ENCODE data around the gene RASGRF1.
"Not testable (repeated sequence)": the region's sequence is repeated elsewhere in the genome, so short reads cannot be mapped to it uniquely, and the experiment has no call there.

RASGRF1 gene

DNA sequence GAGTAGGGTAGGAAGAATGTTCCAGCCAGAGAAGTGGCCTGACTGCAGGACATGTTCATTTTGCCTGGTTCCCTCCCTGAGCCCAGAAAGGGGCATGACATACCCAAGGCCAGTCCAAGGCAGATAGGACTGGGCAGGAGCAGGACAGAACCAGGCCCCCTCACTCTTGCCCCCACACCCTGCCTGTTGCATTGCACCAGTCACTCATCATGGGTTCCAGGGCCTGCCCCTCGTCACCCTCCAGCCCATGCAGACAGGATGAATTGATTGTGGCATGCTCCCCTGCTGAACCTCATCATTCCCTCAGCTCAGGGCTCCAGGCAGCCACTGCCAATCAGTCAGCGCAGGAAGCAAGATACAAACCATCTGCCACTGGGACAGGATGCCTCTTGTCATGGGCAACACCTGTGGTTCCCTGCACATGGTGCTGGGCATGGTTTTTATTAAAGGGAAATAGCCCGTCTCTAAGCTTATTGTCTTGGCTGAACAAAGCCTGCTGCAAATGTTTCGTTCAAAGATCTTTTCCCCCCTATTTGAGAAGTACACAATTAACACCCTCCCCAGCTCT lies 48.9 kb downstream of the RASGRF1 start:
- DNase-seq (ENCODE audit: low spot score) = no peak
- no peak for FAIRE-seq

DNA sequence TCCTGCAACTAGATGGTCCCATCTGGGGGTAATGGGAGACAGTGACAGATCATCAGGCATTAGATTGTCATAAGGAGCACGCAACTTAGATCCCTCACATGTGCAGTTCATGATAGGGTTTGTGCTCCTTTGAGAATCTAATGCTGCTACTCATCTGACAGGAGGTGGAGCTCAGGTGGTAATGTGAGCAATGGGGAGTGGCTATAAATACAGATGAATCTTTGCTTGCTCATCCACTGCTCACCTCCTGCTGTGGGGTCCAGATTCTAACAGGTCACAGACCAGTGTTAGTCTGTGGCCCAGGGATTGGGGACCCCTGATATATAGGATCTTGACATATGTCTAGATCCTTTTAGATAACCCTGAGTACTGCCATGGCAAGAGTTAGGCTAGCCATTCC lies 52.7 kb downstream of the RASGRF1 start:
- DNase-seq (ENCODE audit: low spot score) (no peak), FAIRE-seq (peak; percentile 13)

DNA sequence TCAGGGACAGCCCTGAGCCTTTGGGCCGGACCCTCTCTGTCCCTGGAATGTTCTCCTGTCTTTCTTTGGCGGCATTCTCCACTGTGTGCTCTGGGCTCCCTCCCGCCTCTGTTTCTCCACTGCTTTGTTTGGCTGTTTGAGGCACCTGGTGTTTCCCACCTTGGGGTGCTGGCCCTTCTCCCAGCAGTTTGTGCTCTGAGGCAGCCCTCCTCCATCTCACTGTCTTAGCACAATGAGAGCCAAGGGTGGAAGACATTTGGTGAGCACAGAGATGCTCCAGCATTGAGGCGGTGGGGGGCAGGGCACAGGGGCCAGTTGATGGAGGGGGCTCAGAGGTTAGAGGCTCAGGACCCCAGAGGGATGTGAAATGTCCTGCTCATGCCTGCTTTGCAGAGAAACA lies 54.3 kb downstream of the RASGRF1 start:
- DNase-seq (ENCODE audit: low spot score) (no peak), FAIRE-seq (no peak)

DNA sequence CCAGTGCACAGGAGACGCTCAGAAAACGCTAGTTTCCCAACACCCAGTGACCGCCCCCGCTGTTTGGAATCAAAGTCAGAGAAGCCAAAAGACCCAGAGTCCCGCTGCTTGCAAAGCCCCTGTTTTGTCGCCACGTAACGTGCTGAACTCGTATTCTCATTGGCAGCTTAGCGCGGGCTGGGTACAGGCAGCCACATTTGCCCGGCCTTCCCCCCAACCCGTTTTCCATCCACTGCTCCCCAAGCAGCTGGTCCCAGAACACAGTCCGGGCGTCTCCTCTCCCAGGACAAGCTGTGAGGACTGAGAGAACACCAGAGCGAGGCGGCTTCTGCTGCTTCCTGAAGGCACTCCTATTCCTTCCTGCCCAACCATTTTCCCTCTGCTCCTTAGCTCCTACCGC lies 54.8 kb downstream of the RASGRF1 start:
- FAIRE-seq = no peak

DNA sequence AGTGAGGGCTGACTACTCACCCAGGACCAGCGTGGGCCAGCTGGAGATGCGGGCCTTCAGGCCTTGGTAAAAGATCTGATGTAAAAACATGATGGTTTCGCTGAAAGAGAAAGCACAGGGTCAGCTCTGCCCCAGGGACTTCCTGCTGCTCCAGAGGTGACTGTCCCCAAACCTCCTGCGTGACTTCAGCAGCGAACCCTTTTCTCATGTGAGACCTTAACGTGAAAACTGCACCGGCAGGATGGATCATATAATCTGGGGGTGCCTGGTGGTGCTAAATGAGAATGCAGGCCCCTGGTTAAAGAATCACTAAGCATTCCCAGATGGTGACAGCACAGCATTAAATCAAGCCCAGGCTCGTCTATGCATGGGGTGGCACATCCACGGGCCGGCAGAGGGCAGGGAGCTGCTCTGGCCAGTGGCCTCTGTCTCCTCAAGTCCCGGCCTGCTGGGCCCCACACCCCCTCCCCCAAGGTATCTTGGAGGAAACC lies 55.4 kb downstream of the RASGRF1 start:
- FAIRE-seq (no peak), DNase-seq (ENCODE audit: low spot score) (no peak)

More for the DNA sequence above, 54.8 kb downstream of the RASGRF1 start:
- no peak for DNase-seq (ENCODE audit: low spot score)

DNA sequence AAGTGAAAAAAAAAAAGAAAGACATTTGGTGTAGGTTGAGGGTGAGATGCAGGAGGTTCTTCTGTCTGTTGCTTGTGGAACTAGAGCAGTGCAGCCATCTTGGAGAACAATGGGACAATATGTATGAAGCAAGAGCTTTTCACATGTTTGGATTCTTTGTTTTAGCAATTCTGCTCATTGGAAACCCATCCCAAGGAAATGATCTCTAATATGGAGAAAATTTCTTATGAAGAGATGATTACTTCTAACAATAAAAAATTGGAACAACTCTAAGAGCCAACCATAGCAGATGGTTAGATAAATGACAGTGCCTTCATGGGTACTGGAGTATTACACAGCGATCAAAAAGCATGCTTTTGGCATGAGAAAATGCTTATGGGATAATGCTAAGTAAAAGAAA lies 56.3 kb downstream of the RASGRF1 start:
- DNase-seq (ENCODE audit: low spot score) (no peak), FAIRE-seq (no peak)

DNA sequence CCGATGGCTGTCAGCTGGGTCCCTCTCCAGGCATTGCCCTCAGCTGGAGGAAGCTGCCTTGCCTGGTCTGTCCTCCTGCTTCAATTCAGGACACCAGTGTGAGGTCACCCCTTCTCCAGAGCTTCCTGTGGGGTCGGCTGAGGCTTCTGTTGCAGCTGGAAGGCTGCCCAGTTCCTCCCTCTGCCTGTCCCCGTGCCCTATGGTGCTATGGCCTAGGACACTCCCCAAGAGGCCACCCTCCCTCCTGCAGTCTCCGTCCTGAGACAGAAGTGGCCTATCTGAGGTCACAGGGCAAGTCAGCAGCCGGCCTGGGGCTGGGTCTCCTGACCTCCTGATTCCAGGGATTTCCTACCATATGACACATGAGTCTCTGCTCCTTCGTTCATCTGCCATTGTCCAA lies 57.9 kb downstream of the RASGRF1 start:
- DNase-seq (ENCODE audit: low spot score) (no peak), FAIRE-seq (no peak)

DNA sequence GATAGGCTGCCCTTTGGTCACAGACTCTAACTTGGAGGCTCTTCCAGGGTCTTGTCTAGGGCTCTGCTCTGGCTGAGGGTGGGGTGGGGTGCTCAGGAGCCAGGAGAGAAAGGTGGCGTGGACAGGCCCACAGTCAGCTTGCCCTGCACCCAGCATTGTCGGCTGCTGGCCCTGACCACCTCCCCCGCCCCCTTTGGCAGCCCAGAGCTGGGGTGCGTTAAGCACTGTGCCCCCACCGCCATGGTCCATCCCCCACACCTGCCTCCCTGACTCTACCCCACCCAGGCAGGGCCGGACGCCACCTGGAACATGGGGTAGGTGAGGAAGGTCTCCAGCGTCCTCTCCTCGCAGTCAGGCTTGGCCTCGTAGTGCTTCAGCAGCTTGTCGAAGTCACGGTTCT lies 58.8 kb downstream of the RASGRF1 start:
- FAIRE-seq (peak; percentile 17), DNase-seq (ENCODE audit: low spot score) (no peak)

DNA sequence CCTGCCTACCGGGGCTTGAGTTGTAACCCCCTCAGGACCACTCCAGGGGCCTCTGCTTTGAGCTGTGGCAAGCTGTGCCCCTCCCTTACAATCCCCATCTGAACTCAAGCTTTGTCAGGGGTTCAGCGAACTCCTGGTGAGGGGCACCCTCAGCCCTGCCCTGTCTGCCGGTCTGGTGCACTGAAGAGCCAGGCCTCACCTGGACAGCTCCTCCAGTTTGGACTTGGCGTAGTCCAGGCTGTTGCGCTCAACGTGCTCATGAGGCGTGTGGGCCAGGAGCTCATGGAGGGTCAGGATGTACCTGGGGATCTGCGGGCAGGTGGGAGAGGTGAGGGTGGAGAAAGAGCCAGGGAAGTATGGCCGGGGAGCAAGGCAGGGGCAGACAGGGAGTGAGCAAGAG lies 59.4 kb downstream of the RASGRF1 start:
- DNase-seq (ENCODE audit: low spot score) = no peak
- FAIRE-seq = no peak

DNA sequence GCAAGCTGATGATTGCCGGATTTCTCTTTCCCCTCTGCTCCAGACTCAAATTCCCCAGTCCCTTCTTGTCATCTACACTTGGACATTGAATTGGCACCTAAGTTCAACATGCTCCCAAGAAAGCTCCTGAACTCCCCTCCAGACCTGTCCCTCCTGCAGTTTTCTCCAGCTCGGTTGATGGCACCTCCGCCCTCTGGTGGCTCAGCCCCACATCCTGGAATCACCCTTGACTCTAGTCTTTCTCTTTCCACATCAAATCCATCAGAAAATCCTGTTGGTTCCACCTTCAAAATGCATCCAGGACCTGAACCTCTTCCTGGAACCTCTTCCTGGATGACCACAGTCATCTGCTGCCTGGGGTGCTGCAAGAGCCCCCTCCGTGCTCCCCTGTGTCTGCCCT lies 60.1 kb downstream of the RASGRF1 start:
- FAIRE-seq = no peak
- DNase-seq (ENCODE audit: low spot score) = no peak

DNA sequence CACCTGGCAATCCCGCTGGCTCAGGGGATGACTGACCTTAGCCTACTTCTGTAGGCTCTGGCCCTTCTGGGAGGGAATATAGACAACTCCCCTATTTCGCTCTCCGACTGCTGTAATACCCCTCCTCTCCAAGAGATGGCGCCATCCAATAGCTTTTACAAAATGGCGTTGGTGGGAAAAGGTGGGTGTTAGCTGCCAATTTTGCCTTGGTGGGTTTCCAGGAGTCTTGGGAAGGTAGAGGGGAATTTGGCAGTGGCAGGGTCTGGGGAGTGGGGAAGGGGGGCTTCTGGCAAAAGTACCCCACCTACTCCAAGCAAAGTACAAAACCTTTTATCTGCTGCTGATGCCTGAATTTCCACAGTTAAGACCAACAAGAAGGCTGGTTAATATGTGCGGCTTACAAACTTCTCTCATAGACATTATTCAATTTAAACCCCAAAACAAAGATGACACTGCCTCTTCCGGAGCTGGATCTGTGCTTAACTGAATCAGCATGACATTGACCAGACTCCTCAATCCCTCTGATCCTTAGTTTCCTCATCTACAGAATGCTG lies 62.1 kb downstream of the RASGRF1 start:
- FAIRE-seq = no peak
- DNase-seq (ENCODE audit: low spot score) = peak; percentile 73

DNA sequence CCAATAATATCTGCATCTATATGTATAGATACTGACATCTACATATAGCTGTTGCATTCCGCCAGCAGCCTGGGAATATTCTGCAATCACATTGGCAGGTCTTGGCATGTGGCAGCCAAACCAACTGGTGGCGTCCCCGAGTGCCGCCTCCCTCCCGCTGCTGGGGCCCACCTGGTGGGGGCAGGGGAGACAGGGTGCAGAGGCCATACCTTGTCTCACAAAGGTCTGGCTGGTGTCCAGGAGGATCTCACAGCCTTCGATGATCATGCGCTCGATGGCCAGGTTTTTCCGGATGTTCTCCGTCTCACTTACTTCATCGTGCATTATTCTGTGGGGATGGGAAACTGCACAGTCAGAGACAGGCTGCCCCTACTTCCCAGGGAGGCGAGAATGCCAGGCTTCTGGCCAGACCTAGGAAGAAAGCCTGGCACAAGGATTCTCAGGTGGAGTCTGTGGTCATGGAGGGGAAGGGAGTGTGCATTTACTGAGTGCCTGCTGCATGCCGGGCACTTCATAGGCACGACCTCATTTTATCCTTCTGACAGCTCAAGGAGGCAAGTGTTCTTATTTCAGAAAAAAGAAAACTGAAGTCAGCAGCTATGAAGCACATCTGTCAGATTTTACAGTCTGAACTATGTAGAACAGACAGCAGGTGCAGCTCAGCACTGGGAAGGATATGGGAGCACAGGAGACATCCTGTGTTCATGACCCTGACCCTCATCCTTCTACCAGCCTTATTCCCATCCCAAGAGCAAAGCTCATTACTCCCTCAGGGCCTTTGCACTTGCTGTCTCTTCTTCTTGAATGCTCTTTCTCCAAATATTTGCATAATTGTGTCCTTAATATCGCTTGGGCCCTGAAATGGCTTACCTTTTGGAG lies 62.8 kb downstream of the RASGRF1 start:
- DNase-seq (ENCODE audit: low spot score) (no peak), FAIRE-seq (no peak)

DNA sequence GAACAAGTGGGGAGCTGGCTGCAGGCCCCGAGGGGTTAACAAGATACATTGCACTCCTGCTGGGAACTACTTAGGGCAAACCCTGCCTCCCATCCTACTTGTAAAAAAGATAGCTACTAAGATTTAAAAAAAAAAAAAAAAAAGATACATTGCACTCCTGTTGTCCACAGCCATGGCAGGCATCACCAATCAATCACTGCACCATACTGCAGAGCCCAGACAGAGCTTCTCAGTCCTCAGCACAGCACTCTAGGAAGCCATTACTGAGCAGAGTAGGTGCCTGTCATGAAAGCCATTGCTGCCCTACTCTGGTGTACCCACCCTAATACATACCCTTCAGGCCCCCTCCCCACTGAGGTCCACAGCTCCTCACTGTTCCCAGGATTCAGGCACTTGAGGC lies 64.8 kb downstream of the RASGRF1 start:
- FAIRE-seq = no peak
- DNase-seq (ENCODE audit: low spot score) = no peak

DNA sequence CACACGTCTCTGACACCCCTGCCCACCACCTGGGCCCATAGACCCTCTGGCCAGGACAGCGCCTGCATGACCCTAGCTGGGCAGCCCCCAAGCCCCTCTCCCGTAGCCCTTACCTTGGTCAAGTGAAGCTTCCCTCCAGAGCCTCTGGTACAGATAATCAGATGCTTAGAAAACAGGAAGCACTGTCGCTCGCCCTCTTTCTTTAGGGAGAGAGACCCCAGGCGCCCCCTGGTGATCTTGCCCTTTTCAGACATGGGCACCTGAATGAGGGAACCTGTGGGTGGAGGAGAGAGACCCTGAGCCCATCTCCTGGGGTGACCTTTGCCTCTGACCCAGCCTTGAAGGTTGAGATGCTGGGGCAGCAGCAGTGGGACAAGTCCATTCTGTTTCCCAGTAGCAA lies 65.4 kb downstream of the RASGRF1 start:
- no peak for DNase-seq (ENCODE audit: low spot score)
- FAIRE-seq = no peak

DNA sequence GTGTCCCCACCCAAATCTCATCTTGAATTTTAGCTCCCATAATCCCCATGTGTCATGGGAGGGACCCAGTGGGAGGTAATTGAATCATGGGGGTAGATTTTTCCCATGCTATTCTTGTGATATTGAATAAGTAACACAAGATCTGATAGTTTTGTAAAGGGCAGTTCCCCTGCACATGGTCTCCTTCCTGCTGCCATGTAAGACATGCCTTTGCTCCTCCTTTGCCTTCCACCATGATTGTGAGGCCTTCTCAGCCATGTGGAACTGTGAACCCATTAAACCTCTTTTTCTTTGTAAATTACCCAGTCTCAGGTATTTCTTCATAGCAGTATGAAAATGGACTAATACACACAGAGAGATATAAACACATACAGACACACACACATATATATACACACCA lies 66.1 kb downstream of the RASGRF1 start:
- FAIRE-seq; DNase-seq (ENCODE audit: low spot score): not testable (repeated sequence)

DNA sequence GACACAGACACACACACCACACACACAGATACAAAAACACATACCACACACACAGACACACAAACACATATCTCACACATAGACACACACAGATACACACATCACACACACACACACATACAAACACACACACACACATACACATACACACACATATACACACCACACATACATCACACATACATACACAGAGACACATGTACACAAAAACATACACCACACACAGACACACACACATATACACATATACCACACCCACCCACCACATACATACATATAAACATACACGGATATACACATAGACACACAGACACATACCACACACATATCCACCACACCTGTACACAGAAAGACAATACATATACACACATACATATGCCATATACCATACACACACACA lies 66.7 kb downstream of the RASGRF1 start:
- DNase-seq (ENCODE audit: low spot score) (no peak), FAIRE-seq (peak; percentile 95)

DNA sequence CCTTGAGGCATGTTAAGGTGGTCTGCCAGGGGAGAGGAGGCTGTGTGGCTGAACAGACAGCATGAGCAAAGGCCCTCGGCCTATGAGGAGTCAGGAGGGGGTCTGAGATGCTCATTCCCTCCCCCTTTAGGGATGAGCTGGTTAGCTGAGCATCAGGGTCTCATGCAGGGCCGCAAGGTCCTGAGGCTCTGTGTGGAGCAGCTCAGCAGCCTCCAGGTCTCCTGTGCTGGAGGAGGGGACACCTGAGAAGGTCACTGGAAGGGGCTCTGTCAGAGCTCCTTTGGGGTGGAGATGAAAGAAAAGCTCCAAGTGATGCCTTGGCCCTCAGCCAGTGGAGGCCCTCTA lies 67.1 kb downstream of the RASGRF1 start:
- FAIRE-seq = no peak
- no peak for DNase-seq (ENCODE audit: low spot score)

DNA sequence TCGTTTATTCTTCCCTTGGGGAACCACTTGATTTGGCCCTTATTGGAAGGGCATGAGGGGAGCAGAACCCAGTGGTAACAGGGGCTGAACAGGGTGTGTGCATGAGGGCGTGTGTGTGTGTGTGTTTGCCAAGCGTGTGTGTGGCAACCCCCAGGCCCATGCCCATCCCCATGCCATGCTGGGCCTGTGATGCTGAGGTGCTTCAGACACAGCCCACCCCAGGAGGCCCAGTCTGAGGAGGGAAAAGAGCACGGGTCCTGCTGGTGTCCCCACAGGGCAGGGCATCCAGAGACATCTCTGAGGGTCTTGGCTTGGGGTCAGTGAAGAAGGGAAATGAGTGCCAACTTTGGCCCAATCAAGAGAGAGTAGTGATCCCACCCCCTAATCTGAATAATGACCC lies 71.6 kb downstream of the RASGRF1 start:
- FAIRE-seq = no peak
- no peak for DNase-seq (ENCODE audit: low spot score)

DNA sequence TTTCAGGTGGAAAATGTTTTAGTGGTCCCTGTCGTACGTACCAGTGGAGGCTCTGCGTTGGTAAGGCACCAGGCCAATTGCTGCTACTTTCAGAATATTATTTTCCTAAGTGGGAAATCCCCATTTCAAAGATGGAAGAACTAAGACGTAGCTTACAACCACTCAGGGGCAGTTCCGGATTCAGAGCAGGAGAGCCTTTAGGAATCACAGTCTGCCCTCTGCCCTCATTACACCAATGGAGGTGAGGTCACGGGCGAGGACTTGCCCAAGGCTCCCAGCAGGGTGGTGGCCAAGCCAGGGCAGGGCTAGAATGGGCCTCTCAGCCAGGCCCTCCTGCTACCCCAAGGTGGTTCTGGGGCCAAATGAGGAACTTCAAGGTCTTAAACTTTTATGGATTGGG lies 72.6 kb downstream of the RASGRF1 start:
- FAIRE-seq (no peak), DNase-seq (ENCODE audit: low spot score) (no peak)

DNA sequence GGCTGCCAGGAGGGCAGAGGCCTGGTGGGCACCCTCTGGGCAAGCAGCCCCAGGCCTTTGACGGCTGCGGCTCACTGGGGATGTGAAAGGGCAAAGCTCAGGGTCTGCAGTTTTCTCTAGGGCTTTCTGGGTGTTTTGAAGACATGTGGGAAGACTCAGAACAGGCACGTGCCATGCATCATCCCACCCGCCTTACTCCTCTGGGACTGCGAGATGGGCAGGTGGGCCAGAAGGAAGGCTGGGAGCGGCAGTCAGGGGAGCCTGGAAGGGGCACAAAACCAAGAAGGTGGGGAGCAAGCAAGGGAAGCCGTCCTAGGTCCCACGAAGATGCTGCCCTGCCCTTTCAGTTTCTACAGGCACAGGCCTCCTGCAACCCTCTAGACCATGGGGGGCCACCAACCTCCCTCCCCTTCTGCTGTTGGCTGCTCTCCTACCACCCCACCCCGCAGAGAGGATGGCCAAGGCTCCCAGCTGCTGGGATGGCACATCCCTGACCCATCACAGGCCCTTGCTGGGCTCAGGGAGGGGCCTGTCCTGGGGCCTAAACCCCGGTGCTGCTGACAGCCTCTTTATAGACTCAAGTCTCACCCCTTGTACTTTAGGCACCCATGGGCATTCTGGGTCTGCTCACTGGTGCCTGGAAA lies 73.9 kb downstream of the RASGRF1 start:
- FAIRE-seq = no peak
- no peak for DNase-seq (ENCODE audit: low spot score)

DNA sequence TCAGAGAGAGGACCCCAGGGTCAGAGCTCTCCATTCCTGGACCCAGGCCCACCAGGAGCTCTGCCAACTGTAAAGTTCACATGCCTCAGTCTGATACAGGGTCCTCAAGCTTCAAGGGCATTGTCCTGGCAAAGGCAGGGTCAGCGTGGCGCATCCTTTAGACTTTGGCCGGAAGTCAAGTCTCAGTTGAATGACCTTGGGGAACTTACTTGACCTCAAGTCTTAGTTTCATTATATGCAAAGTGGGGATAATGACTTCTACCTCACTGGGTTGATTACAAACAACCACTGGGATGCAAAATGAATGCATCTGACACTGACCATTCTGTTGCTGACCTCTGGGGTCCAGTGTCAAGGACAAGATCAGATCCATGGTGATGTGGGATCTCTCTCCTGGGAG lies 75.2 kb downstream of the RASGRF1 start:
- no peak for FAIRE-seq
- DNase-seq (ENCODE audit: low spot score) = no peak

DNA sequence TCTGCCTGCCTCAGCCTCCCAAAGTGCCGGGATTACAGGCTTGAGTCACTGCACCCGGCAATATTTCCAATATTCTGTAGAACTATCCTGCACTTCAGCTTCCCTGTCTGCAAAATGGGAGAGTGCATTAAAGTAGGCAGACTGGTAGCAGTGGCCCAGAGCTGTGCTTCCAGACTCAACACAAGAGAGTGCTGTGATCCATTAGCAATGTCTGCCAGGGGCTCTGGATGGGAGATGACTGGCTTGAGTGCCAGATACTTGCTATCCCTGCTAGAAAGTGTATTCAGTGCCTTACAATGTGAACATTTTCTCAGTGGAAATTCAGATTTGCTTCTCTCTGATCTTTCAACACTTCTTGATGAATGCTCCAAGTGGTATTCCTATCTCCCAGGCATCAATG lies 80.3 kb downstream of the RASGRF1 start:
- FAIRE-seq (no peak), DNase-seq (ENCODE audit: low spot score) (no peak)
